HUES64 (cell line): ENCODE measurements around the gene TBPL1.
"Not testable (repeated sequence)": the region's sequence is repeated elsewhere in the genome, so short reads cannot be mapped to it uniquely, and the experiment has no call there.

Experiments used
- H3K27ac ChIP-seq: 2 replicates; pipeline ENCODE4 v1.7.0; 2013; ENCODE audit warnings: low read depth, low read length, inconsistent platforms
- H3K27me3 ChIP-seq: 2 replicates; pipeline ENCODE4 v1.6.1; 2013; ENCODE audit warnings: mild to moderate bottlenecking, low read length; ENCODE audit not compliant: insufficient read depth
- H3K36me3 ChIP-seq: 2 replicates; pipeline ENCODE4 v1.6.1; 2013; ENCODE audit warnings: mild to moderate bottlenecking, low read length; ENCODE audit not compliant: insufficient read depth
- H3K4me1 ChIP-seq: 2 replicates; pipeline ENCODE4 v1.6.1; 2013; ENCODE audit warnings: mild to moderate bottlenecking, low read length, moderate library complexity; ENCODE audit not compliant: insufficient read depth
- H3K4me3 ChIP-seq: 2 replicates; pipeline ENCODE4 v1.5.1; 2013; ENCODE audit warnings: mild to moderate bottlenecking, low read length, moderate library complexity
- H3K9ac ChIP-seq: 2 replicates; pipeline ENCODE4 v1.6.1; 2013; ENCODE audit warnings: mild to moderate bottlenecking, low read depth, low read length
- H3K9me3 ChIP-seq: 2 replicates; pipeline ENCODE4 v1.6.1; 2013; ENCODE audit warnings: low read depth, low read length; ENCODE audit not compliant: insufficient read depth
- WGBS: fragments of 150-250, 120-280 bp; methylation state at CpG from one replicate; pipeline ENCODE4 v1.1.7; 2013; ENCODE audit warnings: missing lambda C conversion rate; 5-methylcytosine and 5-hydroxymethylcytosine counted together

The TBPL1 gene

DNA sequence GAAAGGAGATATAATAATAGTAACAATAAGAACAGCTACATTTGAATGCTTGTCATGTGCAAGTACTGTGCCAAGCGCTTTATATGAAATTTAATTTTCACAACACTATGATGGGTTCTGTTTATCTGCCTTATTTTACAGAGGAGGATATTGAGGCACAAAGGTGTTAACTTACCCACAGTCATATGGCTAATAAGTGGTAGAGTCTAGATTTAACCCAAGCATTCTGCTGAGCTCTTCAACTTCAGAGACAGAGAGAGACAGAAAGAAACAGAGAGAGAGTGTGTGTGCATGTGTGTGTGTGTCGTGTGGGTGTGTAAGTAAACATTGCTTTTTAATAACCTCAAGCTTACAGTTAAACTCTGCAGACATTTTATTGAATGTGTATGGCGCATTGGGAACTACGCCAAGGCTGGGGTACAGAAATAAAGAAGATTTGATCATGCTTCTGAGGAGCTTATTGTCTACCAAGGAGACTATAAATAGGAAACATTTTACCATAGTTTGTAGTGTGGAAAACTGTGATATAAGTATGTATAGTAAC, 12.9 kb downstream of the TBPL1 start:
- Histone ChIP-seq H3K4me3 (no peak overlapping the region), H3K9me3 (no peaks in the 10 kb centered on the region), H3K9ac (no peak overlapping the region), H3K27me3 (no peaks in the 10 kb centered on the region), H3K36me3 (no peaks in the 10 kb centered on the region), H3K27ac (no peak overlapping the region), H3K4me1 (peaks cover 20% of the 10 kb centered on the region)
- 95% methylated on average over 3 of the region's 4 CpGs for WGBS

DNA sequence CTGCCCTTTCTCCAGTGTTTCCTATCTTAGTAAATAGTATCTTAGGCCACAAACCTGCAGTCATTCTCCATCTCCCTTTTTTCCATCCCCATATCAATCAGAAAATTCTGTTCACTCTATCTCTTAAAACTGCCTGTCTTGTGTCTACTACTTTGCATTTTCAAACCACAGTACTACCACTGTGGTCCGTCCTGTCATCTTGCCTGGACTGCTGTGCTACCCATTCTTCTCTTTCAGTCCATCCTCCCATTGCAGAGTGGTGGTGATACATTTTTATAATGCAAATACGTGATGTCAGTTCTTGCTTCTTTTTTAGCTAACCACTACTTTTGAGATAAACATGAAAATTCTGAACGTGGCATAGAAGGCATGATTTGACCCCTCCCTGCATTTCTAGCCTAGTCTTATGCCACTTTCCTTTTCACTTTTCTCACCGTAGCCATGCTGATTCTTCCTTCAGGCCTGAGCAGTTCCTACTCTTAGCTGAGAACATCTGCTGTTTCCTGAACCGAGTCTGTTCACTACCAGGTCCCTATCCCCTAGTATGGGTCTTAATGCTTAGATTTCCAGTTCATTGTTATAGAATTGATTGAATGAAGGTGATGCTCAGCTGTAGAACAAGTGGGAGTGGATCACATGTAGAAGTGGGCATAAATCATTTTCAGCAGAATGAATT, 13.8 kb downstream of the TBPL1 start:
- H3K9me3 ChIP-seq: no peaks in the 10 kb centered on the region
- H3K27me3 ChIP-seq: no peaks in the 10 kb centered on the region
- H3K4me3 ChIP-seq: no peak overlapping the region

DNA sequence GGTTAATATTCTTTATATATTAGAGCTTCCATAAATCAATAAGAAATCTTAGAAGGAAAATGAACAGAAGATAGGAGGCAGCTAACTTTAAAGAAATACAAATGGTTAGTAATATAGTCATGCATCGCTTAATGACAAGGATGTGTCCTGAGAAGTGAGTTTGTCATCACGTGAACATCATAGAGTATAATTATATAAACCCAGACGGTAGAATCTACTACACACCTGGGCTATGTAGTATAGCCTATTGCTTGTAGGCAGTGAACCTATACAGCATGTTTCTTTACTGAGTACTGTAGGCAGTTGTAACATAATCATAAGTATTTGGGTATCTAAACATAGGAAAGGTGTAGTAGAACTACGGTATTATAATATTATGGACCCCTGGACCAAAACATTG, 14.3 kb downstream of the TBPL1 start:
- H3K9ac ChIP-seq: no peak overlapping the region
- H3K4me3 ChIP-seq: no peak overlapping the region
- no peak overlapping the region for H3K27ac ChIP-seq
- no peaks in the 10 kb centered on the region for H3K9me3 ChIP-seq
- no peaks in the 10 kb centered on the region for H3K27me3 ChIP-seq
- no peaks in the 10 kb centered on the region for H3K36me3 ChIP-seq
- WGBS: 100% methylated on average over 4 of the region's 4 CpGs
- H3K4me1 ChIP-seq: peaks cover 14% of the 10 kb centered on the region

More for the DNA sequence above, 13.8 kb downstream of the TBPL1 start:
- Histone ChIP-seq H3K9ac (no peak overlapping the region), H3K4me1 (peaks cover 18% of the 10 kb centered on the region), H3K27ac (no peak overlapping the region), H3K36me3 (no peaks in the 10 kb centered on the region)
- 96% methylated on average over 5 of the region's 5 CpGs for WGBS

DNA sequence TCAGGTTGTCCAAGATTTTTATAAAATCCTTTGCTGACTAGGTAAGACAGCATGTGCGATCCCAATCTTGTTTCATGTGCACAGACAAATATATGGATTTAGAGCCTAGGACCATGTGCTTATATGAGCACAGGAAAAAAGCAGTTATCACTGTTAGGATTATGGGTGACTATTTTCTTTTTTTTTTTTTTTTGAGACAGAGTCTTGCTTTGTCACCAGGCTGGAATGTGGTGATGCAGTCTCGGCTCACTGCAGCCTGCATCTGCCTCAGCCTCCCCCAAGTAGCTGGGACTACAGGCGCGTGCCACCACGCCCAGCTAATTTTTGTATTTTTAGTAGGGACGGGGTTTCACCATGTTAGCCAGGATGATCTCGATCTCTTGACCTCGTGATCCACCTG, 14.8 kb downstream of the TBPL1 start:
- not testable (repeated sequence) for H3K36me3 ChIP-seq, H3K9me3 ChIP-seq, H3K27me3 ChIP-seq, H3K9ac ChIP-seq, H3K4me3 ChIP-seq, H3K27ac ChIP-seq
- peaks cover 18% of the 10 kb centered on the region for H3K4me1 ChIP-seq
- 93% methylated on average over 7 of the region's 8 CpGs for WGBS

DNA sequence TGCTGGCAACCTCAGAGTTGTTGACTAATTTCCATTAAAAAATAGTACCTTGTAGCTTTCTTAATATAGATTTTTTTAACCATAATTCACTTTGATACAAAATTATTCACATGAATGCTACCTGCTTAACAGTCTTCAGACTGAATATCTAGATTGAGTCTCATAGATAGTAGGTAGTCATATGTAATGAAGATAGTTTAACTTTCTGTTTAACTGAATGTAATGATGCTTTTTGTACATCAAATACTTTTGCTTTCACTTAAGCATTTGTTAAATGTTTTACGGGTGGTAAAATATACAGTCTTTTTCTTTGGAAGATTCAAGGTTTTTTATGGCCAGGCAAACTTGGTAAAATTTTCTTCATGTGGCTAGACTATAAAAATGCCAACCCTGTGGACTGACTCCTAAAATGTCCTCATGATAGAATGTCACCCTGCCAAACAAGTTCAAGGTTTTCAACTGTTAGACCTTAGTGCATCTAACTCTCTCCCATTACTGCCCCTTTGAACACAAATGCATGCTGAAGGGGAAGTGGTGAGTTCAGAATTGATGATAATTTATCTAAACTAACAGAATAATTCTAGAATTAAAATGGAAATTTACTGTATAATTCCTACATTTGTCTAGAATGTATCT, 16.4 kb downstream of the TBPL1 start:
- H3K4me1 ChIP-seq: peaks cover 26% of the 10 kb centered on the region
- 100% methylated on average over 1 of the region's 1 CpG for WGBS
- no peak overlapping the region for H3K27ac ChIP-seq
- H3K36me3 ChIP-seq: no peaks in the 10 kb centered on the region
- no peaks in the 10 kb centered on the region for H3K9me3 ChIP-seq
- no peaks in the 10 kb centered on the region for H3K27me3 ChIP-seq
- no peak overlapping the region for H3K4me3 ChIP-seq
- no peak overlapping the region for H3K9ac ChIP-seq

DNA sequence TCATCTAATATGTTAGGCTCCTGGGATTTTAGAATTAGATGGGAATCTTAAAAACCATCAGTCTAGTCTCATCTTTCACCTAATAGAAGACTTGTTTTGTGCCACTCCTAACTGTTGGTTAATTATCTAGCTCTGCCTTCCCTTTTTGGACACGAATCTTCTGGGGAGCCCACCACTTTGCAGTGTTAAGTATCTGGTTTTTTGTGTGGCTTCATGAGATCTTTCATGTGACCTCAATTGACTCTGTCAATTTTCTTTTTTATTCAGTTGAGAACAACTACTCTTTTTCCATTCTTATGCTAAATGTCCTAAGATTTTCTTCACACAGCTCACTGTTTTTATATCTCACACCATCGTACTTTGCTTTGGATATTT, 16.9 kb downstream of the TBPL1 start:
- no peak overlapping the region for H3K27ac ChIP-seq

DNA sequence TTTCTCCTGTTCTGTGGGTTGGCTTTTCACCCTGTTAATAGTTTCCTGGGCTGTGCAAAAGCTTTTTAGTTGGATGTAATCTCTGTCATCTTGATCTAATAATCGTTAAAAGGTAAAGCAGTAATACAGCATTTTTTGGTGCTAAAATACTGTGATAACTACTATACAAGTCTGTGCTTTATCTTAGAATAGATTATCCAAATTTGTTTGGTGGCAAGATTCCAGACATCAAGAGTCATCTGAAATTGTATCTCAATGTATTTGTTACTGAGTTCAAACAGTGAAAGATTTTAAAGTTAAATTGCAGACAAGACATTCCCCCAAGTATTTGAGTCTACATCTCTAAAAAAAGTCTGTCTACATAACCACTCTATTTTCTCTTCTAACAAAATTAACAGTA, 18.8 kb downstream of the TBPL1 start:
- no peak overlapping the region for H3K27ac ChIP-seq
- H3K36me3 ChIP-seq: no peaks in the 10 kb centered on the region
- H3K4me1 ChIP-seq: peaks cover 41% of the 10 kb centered on the region
- WGBS: 91% methylated on average over 1 of the region's 1 CpG
- no peak overlapping the region for H3K9ac ChIP-seq
- H3K4me3 ChIP-seq: no peak overlapping the region
- no peaks in the 10 kb centered on the region for H3K9me3 ChIP-seq
- H3K27me3 ChIP-seq: no peaks in the 10 kb centered on the region

More for the DNA sequence above, 16.9 kb downstream of the TBPL1 start:
- no peaks in the 10 kb centered on the region for H3K9me3 ChIP-seq
- H3K4me3 ChIP-seq: no peak overlapping the region
- 89% methylated on average over 1 of the region's 2 CpGs for WGBS
- no peaks in the 10 kb centered on the region for H3K27me3 ChIP-seq
- H3K36me3 ChIP-seq: no peaks in the 10 kb centered on the region
- no peak overlapping the region for H3K9ac ChIP-seq
- peaks cover 30% of the 10 kb centered on the region for H3K4me1 ChIP-seq

DNA sequence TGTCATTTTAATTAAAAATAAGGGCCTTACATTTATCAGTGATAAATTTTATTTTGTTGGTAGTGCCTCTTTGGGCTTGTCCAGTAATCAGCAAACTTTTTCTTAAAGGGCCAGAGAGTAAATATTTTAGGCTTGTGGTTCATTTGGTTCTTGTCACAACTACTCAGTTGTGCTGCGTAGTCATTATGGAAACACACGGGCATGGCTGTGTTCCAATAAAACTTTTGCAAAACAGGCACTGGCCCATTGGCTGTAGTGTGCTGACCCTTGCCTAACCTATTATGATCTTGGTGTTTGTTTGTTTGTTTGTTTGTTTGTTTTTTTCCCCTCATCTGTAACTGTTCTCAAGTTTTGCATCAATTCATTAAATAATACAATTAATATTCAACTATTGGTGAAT, 19.4 kb downstream of the TBPL1 start:
- Histone ChIP-seq H3K27ac (no peak overlapping the region), H3K36me3 (no peaks in the 10 kb centered on the region), H3K4me1 (peaks cover 38% of the 10 kb centered on the region), H3K27me3 (no peaks in the 10 kb centered on the region), H3K9ac (no peak overlapping the region), H3K9me3 (no peaks in the 10 kb centered on the region), H3K4me3 (no peak overlapping the region)
- 93% methylated on average over 2 of the region's 2 CpGs for WGBS

DNA sequence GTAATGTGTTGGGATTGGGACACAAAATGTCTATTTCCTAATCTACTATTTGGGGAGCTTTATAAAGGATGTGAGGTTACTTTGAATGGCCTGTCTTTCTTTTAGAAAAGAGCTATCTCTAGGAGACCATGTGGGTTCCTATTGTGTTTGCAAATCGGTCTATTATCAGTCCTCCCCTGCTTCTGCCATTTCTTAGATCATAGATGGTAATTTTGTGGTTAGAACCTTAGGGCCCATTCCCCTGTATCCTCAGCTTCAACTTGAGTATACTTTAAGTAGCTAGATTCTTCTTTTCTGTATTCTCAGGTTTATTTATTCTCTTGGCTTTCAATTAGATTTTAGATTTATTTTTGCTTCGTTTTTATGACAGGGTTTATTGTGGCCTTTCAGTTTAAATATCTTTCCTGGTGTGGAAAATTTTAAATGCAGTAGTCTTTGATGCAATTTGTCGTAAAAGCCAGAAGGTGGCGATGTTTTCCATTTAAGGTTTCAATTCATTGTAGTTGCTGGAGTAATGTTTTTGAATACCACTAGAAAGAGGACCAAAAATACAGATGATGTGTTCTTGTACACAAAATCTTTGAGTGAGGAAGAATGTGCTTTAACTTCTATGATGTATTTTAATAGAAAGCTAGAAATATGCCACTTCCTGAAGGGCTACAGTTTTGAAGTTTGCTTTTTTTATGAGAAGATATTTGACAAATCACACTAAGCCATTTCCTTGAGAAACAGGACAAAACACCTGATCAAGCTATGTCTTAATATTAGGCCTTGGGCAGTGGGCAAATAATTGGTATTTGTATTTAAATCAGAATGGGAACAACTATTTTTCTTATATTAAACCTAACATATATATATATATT, 20.3 kb downstream of the TBPL1 start:
- Histone ChIP-seq H3K4me3 (no peak overlapping the region), H3K4me1 (peaks cover 32% of the 10 kb centered on the region), H3K27ac (peak overlapping the region; percentile 46), H3K27me3 (no peaks in the 10 kb centered on the region), H3K36me3 (no peaks in the 10 kb centered on the region), H3K9me3 (no peaks in the 10 kb centered on the region), H3K9ac (no peak overlapping the region)
- WGBS: 0% methylated on average over 4 of the region's 4 CpGs

DNA sequence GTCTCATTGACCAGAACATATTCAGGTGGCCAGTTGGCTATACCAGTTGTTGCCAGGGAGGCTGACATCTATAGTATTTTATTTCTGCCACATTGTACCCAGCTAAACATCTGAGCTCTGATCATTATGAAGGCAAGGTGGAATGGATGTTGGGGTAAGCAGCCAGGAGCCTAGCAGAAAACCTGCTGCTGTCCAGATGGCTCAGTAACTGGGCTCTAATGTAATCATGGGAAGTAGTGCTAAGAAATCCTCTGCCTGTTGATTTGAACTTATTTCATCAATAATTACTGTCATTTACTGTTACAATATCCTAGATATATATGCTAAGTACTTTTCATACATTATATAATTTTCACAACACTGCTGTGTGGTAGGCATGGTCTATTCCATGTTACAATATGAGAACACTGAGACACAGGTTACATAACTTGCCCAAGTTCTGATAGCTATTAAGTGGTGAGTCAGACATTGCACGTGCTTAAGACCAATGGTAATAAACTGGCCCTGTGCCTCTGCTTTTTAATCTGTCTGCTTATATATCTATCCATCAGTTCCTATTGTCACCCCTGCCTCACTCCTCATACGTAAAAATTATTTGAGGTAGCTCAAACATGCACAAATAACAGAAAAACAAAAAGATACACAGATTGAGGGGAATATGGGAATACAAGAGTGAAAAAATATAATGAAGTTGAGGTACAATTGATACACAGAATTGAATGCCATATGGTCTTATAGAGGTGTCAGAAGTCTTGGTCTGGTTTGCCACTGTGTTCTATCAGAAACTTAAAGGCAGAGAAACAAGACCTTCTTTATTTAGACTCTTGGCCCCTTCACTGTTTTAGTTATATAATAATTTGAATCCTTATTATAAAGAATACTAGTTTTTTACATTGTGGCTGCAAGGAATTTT, 25.2 kb downstream of the TBPL1 start:
- Histone ChIP-seq H3K4me1 (peaks cover 22% of the 10 kb centered on the region), H3K9ac (no peak overlapping the region), H3K27me3 (no peaks in the 10 kb centered on the region), H3K36me3 (peaks cover 30% of the 10 kb centered on the region), H3K27ac (no peak overlapping the region), H3K4me3 (no peak overlapping the region), H3K9me3 (no peaks in the 10 kb centered on the region)
- 100% methylated on average over 2 of the region's 2 CpGs for WGBS
